NCI-H226 (cell line): ENCODE measurements around the gene PHF12.
"Not testable (repeated sequence)": the region's sequence is repeated elsewhere in the genome, so short reads cannot be mapped to it uniquely, and the experiment has no call there.

ENCODE experiments used
- DNase-seq: peaks from one replicate; pipeline ENCODE4 v3.0.0-alpha.2; 2015

The PHF12 gene

DNA sequence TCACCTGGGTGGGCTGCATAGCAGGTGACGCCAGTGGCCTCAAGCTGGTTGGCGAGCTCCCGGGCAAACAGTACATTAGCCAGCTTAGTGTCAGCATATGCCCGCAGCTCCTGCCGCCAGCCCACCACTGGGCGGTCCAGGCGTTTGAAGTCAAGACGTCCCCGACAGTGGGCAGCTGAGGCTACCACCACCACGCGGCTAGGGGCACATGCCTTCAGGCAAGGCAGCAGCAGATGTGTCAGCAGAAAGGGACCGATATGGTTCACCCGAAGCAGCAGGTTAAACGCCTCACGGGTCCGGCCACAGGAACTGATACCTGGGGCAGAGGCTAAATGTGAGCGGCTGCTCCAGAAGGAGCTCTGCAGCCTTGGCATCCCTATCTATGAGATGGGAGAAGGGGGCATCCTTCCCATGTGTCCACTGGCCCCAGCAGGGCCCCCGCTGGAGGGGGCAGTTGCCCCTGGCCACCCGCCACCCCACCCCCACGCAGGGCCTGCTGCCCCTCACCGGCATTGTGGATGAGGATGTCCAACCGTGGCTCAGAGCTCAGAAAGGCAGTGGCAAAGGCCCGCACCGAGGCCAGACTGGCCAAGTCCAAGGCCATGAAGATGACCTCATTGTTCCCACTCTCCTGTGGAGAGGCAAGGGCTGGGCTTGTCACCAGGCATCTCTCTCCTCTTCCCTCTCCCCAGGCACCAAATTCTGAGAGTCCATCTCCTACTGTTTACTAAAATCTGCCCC, 50.2 kb downstream of the PHF12 start:
- DNase-seq = no peak

DNA sequence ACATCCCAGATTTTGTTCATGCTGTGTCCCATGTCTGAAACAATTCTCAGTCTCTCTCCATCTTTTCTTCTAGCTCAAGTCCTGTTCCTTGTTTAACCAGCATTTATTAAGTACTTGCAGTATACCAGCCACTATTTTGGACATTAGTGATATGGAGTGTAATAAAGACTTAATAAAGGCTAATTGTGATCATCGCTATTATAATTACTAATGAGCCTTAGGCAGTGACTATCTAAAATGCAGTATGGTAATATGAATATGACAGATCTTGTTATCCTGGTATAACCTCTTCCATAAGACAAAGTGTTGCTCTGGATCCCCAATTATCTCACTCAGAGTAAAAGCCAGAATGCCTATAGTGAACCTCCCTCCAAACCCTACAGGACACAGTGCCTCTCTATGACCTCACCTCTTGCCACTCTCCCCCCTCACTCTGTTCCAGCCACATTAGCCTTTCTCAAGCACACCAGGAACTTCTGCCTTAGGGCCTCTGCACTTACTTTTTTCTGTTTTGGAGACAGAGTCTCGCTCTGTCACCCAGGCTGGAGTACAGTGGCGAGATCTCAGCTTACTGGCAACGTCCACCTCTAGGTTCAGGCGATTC, 52.0 kb downstream of the PHF12 start:
- DNase-seq = no peak

GRCh38 chr17:28898527-28898955, 52.8 kb downstream of the PHF12 start:
- no peak for DNase-seq

DNA sequence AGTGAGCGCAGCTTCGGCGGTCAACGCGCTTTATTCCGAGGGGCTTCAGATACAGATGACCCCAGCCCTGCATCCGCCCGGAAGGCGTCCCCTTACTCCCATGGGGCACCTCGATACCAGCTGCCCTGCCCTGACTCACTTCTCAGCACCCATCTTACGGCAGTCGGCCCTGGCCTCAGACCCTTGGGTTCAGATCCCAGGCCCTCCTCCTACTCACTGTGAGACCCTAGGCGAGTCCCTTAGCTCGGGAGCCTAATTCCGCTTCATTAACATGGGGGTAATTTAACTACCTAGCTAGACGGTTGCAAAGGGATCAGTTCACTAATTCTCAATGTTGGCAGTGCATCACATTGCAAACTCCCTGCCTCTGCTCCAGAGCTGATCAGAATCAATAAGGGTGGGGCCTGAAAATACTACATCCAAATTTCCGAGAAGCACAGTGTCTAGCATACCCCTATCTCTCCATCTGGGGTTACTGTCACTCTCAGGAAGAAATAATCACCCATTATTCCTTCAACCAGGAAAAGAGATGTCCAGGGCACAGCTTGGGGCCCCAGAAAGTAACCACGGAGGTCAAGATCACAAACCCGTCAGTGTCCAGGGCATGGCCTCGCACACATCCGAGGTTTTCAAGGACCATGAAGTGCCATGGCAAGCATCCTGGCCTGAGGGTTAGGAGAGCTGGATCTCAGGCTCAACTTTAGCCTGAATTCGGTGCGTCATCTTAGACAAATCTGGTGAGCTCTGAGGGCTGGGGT, 53.4 kb downstream of the PHF12 start:
- DNase-seq = no peak

DNA sequence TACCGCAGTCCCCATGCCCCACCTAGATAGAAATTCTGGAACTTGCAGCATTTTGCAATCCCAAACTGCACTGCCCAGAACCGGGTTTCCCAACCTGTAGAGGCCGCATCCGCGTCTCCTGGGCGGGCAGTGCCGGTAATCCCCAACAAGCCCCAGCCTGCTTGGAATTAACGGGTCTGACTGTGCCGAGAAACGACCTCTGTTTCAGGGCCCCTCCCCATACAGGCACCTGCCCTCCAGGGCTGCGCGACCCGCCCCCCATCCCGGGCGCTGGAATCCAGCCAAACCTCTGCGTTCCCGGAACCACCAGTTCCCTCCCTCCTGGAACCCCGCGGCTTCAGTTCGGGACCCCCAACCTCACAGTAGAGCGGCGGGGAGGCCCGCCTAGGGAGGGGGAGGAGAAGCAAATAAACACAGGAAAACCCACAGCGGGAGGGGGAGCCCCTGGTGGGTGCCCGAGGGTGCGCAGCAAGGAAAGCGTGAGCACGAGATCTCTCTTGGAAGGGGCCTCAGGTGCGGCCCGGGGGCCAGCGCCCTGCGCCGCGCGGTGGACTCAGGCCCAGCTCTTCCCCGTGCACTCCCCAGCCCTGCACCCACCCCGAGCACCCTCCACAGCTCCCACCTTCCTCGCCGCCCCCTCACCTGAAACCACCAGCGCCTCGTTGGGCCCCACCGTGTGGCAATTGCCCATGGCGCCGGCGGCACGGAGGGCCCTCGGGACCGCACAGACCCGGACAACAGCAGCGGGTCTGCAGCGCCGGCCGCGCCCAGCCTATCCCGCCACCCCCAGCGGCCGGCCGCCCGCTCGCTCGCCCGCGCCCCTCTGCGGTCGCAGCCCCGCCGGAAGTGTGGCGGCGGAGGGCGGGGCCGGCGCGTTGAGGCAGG, 54.2 kb downstream of the PHF12 start, which contains the start of gene FLOT2:
TSS of gene FLOT2 (minus strand) at position 850 of the 885 bp plus-strand sequence. CDS start at position 691, 159 bp downstream.
- DNase-seq = peak; percentile 25

DNA sequence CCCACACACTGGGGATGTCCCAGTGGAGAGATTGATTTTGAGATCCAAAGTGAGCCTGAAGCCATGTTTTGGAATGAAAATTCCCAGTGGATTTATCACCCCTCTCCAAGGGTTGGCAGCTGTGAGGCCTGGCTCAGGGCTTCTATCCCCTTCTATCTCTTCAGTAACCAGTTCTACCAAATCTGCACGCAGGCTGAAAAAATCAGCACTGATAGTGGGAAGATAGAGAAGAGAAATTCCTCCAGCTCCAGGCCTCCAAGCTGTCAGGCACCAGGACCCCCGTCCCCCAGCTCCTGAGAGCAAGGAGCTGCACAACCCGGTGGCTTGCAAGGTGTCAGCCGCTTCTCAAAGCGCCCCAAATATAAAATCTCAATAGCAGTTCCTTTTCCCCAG, 54.8 kb downstream of the PHF12 start:
- no peak for DNase-seq

DNA sequence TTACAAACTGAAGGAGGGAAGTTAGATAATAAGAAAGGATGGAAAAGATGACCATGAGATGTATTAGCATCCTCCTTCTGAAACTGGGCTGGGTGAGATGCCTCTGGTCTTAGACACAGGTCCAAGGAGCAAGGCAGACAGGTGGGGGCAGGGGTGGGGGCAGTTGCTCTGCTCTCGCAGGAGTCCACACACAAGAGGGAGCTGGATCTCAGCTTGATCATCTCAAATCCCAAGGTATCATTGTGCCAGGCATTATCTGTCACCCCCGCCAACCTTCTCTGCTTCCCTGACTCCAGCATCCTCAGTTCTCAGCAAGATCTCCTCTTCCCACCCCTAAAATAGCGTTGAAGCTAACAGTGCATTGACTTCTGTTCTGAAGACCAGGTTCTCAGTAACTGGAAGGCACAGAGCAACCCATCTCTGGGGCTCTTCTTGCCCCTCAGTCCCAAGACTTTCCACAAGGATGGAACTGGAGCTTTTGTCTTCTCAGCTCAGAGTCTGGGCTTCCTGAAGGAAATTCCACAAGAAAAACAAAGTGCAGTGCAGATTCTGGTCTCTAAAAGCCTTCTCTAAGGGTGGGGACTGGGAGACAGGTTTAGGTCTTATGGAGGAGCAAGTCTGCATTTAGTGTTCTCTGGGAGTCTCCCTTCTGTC, 55.4 kb downstream of the PHF12 start:
- no peak for DNase-seq

GRCh38 chr17:28893248-28894183, 57.8 kb downstream of the PHF12 start:
- DNase-seq = not testable (repeated sequence)

DNA sequence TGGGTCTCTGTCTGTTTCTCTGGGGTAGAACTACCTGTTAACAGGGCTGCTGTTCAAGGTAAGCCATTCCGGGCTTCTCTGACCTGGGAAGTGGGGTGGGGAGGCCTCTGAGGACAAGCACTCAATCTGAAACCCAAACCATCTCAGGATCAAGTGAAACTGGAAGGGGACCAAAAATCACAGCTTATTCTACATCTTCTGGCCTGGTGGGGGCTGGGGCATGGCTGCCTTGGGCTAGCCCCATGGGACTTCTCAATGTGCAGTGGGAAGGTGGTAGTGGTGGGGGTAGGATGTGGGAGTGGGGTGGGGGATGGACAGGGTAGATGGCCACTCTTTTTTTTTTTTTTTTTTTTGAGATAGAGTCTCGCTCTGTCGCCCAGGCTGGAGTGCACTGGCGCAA, 59.3 kb downstream of the PHF12 start:
- DNase-seq = no peak

GRCh38 chr17:28891201-28891600, 60.1 kb downstream of the PHF12 start:
- DNase-seq = no peak

DNA sequence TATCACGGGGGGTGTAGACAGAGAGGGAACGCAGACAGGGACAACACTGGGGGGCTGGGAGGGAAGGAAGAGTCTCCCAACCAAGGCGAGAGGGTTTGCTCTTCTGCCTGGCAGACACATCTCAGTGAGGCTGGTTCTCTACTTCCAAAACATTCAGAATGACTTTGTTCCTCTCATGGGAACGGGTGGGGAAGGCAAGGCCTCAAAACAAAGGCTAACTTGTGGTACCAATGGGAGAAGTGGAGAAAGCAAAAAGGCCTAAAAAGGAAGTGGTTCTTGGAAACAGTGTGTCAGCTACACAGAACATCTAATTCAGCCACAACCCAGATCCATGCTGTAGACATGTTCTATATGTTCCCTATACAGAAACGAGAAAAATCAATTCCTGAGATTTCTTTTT, 61.3 kb downstream of the PHF12 start:
- DNase-seq = no peak

DNA sequence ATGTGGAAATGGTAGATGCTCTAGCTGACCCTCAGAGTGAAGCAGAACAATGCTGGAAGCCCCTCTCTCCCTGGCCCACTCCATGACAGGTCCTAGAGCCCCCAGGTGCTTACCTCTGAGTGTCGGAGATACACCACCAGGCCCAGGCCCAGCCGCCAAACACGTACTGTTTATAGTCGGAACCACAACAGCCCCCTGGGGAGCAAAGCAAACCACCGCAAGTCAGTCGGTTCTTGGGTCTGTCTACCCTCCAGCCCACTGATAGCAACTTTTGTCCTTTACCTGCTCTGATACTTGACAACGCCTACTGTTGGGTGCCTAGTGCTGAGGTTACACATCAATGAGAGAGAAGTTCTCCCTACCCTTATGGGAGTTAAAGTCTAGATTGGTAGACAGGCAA, 62.5 kb downstream of the PHF12 start:
- DNase-seq = no peak

GRCh38 chr17:28887871-28888471, 63.3 kb downstream of the PHF12 start:
- no peak for DNase-seq

GRCh38 chr17:28885951-28886350, 65.4 kb downstream of the PHF12 start:
- no peak for DNase-seq

- no peak for DNase-seq
Measured at GRCh38 chr17:28885363-28885762, 66.0 kb downstream of the PHF12 start.

GRCh38 chr17:28883967-28884702, 67.2 kb downstream of the PHF12 start:
- no peak for DNase-seq

DNA sequence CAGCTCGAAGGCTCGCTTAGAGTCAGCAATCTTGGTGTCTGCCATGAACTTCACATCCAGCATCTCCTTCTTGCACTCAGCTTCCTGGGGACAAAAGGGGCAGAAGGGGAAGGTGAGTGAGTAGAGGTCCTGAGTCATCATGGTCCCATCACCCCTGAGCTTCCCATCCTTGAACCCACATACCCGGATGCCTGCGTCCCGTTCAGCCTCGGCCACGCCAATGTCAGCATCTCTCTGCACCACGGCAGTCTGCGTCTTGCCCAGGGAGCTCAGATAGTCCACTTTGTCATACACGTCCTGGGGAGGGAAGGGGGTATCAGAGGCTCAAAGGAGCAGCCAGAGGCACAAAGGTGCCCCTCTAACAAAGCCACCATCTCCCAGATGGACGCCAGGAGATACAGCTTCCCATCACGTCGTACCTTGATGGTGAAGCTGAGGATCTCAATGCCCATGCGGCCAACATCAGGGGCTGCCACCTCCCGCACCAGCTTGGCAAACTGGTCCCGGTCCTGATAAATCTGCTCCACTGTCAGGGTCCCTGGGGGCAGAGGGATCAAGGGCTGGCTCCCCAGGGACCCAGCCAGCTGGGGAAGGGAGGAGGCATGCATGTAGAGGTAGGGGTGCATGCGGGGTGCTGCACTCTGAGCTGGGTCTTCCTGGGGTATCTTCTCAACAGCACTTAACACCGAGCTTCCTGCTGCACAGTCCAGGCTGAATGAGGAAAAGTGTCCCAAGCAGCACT, 69.0 kb downstream of the PHF12 start:
- no peak for DNase-seq

- DNase-seq = no peak
Measured at GRCh38 chr17:28881533-28882056, 69.7 kb downstream of the PHF12 start.

DNA sequence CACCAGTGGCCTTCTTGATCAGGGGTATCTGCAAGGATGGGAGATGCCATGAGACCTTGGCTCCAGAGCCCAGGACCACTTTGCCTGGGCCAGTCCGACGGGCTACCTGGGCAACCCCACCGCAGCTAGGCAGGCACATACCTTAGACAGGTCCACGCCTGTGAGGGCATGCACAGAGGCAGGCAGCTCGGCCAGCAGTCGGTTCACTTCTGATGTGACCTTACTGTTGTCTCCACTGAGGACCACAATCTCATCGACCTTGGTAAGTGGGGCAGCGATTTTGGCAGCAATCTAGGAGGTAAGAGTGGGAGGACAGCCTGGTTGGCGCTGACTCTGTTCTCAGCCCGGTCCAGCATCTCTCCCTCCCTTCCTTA, 70.8 kb downstream of the PHF12 start:
- no peak for DNase-seq
